DMS79 treated with DMSO at 0.1 percent for 48 hours (cell line): ENCODE data around the gene PSMD14.
"Not testable (repeated sequence)": the region's sequence is repeated elsewhere in the genome, so short reads cannot be mapped to it uniquely, and the experiment has no call there.

ENCODE experiments used
- DNase-seq: peaks from one replicate; lab custom pipeline; 2025; lab: John Stamatoyannopoulos, UW

PSMD14 gene

GRCh38 chr2:161337247-161337646, 29.0 kb downstream of the PSMD14 start:
- no peak for DNase-seq

- DNase-seq, result not testable (repeated sequence)
Measured at GRCh38 chr2:161339532-161339931, 31.3 kb downstream of the PSMD14 start.

- DNase-seq, result not testable (repeated sequence)
Measured at GRCh38 chr2:161340930-161341413, 32.7 kb downstream of the PSMD14 start.

- no peak for DNase-seq
Measured at GRCh38 chr2:161343235-161343634, 35.0 kb downstream of the PSMD14 start.

GRCh38 chr2:161344692-161345091, 36.5 kb downstream of the PSMD14 start:
- no peak for DNase-seq

- no peak for DNase-seq
Measured at GRCh38 chr2:161351678-161352077, 43.5 kb downstream of the PSMD14 start.

GRCh38 chr2:161352719-161353118, 44.5 kb downstream of the PSMD14 start:
- DNase-seq, result no peak

GRCh38 chr2:161353543-161353942, 45.3 kb downstream of the PSMD14 start:
- no peak for DNase-seq

- no peak for DNase-seq
Measured at GRCh38 chr2:161354106-161354505, 45.9 kb downstream of the PSMD14 start.

- no peak for DNase-seq
Measured at GRCh38 chr2:161355106-161355505, 46.9 kb downstream of the PSMD14 start.

GRCh38 chr2:161355983-161356382, 47.8 kb downstream of the PSMD14 start:
- no peak for DNase-seq

GRCh38 chr2:161357097-161357496, 48.9 kb downstream of the PSMD14 start:
- DNase-seq, result no peak

- DNase-seq, result no peak
Measured at GRCh38 chr2:161358838-161359237, 50.6 kb downstream of the PSMD14 start.

- DNase-seq, result not testable (repeated sequence)
Measured at GRCh38 chr2:161360095-161360654, 52.0 kb downstream of the PSMD14 start.

GRCh38 chr2:161362568-161363166, 54.4 kb downstream of the PSMD14 start:
- DNase-seq, result no peak

GRCh38 chr2:161367675-161368074, 59.5 kb downstream of the PSMD14 start:
- no peak for DNase-seq

- DNase-seq, result no peak
Measured at GRCh38 chr2:161369311-161369710, 61.1 kb downstream of the PSMD14 start.

GRCh38 chr2:161370981-161371380, 62.8 kb downstream of the PSMD14 start:
- no peak for DNase-seq

- no peak for DNase-seq
Measured at GRCh38 chr2:161371869-161372268, 63.6 kb downstream of the PSMD14 start.

GRCh38 chr2:161373942-161374341, 65.7 kb downstream of the PSMD14 start:
- no peak for DNase-seq

GRCh38 chr2:161374446-161374845, 66.2 kb downstream of the PSMD14 start:
- DNase-seq, result no peak

GRCh38 chr2:161379740-161380139, 71.5 kb downstream of the PSMD14 start:
- no peak for DNase-seq

GRCh38 chr2:161381546-161381945, 73.3 kb downstream of the PSMD14 start:
- no peak for DNase-seq

GRCh38 chr2:161382747-161383146, 74.5 kb downstream of the PSMD14 start:
- no peak for DNase-seq
